Kidney epithelial cell (primary cell): ENCODE measurements around the gene MEPCE. TPM values are rescaled to one million over a fixed set of nuclear protein-coding genes. Genes with fewer than 3 reads are reported as not detected.

Source experiments
- DNase-seq: peaks from one replicate; pipeline ENCODE4 v3.0.0-alpha.2; 2010; ENCODE audit warnings: low read depth
- H3K27me3 ChIP-seq: 2 replicates; pipeline ENCODE4 v1.6.0; 2011; ENCODE audit warnings: low read length; ENCODE audit not compliant: control insufficient read depth, insufficient read depth
- H3K36me3 ChIP-seq: 2 replicates; pipeline ENCODE4 v1.5.1; 2011; ENCODE audit warnings: low read length; ENCODE audit not compliant: control insufficient read depth, insufficient read depth
- H3K4me3 ChIP-seq: 2 replicates; pipeline ENCODE4 v1.5.1; 2011; ENCODE audit warnings: low read depth, mild to moderate bottlenecking, control low read depth, low read length
- total RNA-seq: library from RNA; depleted of rRNA; stranded (reverse); fragments of >200 nt; gene quantifications from 2 replicates; pipeline ENCODE4 v1.2.3, GENCODE V29; 2015
- TF ChIP-seq, protein P1 (sequence below): IDR thresholded peaks from 2 replicates; pipeline ENCODE4 v1.5.1; 2011; ENCODE audit warnings: mild to moderate bottlenecking, moderate library complexity, low read length, control low read depth, inconsistent platforms; ENCODE audit not compliant: insufficient read depth, poor library complexity, severe bottlenecking

The MEPCE gene
- total RNA-seq, 1 donor from 2014 or later, result 29.7 TPM

DNA sequence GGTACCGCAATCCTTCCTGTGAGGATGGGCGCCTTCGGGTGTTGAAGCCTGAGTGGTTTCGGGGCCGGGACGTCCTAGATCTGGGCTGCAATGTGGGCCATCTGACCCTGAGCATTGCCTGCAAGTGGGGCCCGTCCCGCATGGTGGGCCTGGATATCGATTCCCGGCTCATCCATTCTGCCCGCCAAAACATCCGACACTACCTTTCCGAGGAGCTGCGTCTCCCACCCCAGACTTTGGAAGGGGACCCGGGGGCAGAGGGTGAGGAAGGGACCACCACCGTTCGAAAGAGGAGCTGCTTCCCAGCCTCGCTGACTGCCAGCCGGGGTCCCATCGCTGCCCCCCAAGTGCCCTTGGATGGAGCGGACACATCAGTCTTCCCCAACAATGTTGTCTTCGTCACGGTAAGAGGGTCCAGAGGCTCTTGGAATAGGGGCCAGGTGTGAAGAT lies 1.7 kb downstream of the MEPCE start:
- H3K27me3 ChIP-seq, result no peaks in the 10 kb centered on the region
- TF ChIP-seq, protein P1, sequence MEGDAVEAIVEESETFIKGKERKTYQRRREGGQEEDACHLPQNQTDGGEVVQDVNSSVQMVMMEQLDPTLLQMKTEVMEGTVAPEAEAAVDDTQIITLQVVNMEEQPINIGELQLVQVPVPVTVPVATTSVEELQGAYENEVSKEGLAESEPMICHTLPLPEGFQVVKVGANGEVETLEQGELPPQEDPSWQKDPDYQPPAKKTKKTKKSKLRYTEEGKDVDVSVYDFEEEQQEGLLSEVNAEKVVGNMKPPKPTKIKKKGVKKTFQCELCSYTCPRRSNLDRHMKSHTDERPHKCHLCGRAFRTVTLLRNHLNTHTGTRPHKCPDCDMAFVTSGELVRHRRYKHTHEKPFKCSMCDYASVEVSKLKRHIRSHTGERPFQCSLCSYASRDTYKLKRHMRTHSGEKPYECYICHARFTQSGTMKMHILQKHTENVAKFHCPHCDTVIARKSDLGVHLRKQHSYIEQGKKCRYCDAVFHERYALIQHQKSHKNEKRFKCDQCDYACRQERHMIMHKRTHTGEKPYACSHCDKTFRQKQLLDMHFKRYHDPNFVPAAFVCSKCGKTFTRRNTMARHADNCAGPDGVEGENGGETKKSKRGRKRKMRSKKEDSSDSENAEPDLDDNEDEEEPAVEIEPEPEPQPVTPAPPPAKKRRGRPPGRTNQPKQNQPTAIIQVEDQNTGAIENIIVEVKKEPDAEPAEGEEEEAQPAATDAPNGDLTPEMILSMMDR, result no peak
- no peak overlapping the region for H3K4me3 ChIP-seq

DNA sequence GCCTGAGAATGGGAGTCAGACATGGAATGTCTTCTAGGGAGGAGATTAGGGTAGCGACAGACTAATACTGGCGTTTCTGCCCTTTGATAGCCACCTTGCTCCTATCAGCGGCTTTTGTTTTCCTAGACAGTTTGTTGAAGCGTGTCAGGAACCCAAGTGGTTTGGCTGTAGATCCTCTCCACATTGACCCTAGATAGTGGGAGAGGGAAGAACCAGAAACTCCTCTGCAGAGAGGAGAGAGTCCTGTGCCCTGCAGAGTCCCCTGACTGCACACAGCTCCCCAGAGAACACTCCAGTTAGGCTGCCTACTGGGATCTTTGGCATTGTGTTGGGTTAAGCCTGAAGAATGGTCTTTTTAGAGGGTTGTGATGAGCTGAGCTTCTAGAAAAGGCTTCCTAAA lies 2.4 kb downstream of the MEPCE start:
- H3K27me3 ChIP-seq, result no peaks in the 10 kb centered on the region
- no peak for DNase-seq
- no peak overlapping the region for H3K4me3 ChIP-seq
- peaks cover 2% of the 10 kb centered on the region for H3K36me3 ChIP-seq
- TF ChIP-seq, protein P1, result no peak

More for the DNA sequence above, 1.7 kb downstream of the MEPCE start:
- DNase-seq, result no peak
- H3K36me3 ChIP-seq, result peaks cover 2% of the 10 kb centered on the region

DNA sequence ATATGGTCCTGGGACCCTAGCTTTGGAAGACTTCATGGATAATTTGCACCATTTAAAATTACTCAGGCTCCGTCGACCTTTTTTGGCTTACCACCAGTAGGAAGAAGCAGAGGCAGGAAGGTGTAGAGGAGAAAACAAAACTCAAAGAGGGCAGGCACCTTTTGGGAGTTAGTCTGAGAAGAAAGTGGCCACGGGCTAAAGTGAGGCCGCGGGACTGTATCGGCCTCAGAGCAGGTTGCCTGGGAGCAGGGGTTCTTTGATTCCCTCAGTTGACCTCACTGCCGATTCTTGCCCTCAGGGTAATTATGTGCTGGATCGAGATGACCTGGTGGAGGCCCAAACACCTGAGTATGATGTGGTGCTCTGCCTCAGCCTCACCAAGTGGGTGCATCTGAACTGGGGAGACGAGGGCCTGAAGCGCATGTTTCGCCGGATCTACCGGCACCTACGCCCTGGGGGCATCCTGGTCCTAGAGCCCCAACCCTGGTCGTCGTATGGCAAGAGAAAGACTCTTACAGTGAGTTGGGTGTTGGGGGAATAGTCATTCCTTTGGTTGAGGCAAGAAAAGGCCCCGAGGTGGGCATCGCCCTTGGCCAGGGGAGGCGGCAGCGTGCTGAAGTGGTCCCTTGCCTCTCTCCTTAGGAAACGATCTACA lies 3.1 kb downstream of the MEPCE start:
- Histone ChIP-seq H3K36me3 (peaks cover 2% of the 10 kb centered on the region), H3K4me3 (no peak overlapping the region), H3K27me3 (no peaks in the 10 kb centered on the region)
- TF ChIP-seq, protein P1, result no peak
- DNase-seq, result no peak

DNA sequence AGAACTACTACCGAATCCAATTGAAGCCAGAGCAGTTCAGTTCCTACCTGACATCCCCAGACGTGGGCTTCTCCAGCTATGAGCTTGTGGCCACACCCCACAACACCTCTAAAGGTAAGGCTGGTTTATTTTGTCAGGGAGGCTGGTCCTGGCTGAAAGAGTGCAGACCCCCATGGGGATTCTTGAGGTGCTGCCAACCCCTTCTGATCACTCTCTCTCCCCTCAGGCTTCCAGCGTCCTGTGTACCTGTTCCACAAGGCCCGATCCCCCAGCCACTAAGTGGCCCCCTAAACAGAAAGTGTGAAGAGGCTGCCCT lies 3.6 kb downstream of the MEPCE start:
- no peak for DNase-seq
- TF ChIP-seq, protein P1, result no peak
- no peaks in the 10 kb centered on the region for H3K27me3 ChIP-seq
- H3K4me3 ChIP-seq, result no peak overlapping the region
- H3K36me3 ChIP-seq, result peaks cover 2% of the 10 kb centered on the region

DNA sequence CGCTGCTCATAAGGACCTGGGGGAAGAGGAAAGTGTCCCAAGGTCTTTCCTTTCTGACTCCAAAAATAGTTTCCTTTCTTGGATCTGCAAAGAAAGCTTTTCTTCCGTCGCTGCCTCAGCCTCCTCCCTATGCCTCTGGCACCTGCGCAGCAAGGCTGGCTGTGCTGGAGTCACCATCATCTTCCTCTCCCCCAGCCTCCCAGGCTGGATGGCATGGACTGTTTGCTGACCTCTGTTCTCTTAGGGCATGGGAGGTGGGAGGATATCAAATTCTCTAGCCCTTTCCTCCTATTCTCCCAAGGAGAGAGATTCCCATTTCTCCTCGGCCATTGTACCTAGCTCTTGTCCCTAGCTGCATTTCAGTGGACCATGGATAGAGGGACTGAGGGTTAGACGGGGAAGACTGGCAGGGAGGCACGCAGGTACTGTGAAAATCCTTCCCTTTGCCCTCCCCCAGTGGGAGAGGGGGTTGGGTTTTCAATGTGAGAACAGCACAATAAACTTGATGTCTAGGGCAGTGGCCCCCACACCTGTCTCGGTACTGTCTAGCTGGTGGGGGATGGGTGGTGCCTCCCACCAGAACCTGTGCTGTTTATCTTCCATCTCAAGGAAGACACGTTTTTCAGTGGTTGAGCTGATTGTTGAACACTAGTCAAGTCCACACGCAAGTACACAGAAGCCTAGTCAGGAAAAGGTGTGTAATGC lies 4.1 kb downstream of the MEPCE start:
- no peaks in the 10 kb centered on the region for H3K27me3 ChIP-seq
- no peak for DNase-seq
- no peak overlapping the region for H3K4me3 ChIP-seq
- H3K36me3 ChIP-seq, result peaks cover 2% of the 10 kb centered on the region
- TF ChIP-seq, protein P1, result no peak
